Ectodermal cell (in vitro differentiated cells): ENCODE results near the gene ATG9A. TPM values are rescaled to one million over a fixed set of nuclear protein-coding genes. Genes with fewer than 3 reads are reported as not detected.

Experiments
- H3K27ac ChIP-seq: 2 replicates; pipeline ENCODE4 v1.7.0; 2013; ENCODE audit warnings: mild to moderate bottlenecking, low read depth, low read length; ENCODE audit not compliant: insufficient read depth, poor library complexity, severe bottlenecking
- H3K27me3 ChIP-seq: 2 replicates; pipeline ENCODE4 v1.7.0; 2013; ENCODE audit warnings: mild to moderate bottlenecking, low read length; ENCODE audit not compliant: insufficient read depth, control insufficient read depth, poor library complexity, severe bottlenecking
- H3K36me3 ChIP-seq: one replicate; pipeline ENCODE4 v1.7.0; 2013; ENCODE audit warnings: low read length; ENCODE audit not compliant: control insufficient read depth, insufficient read depth
- H3K4me1 ChIP-seq: one replicate; pipeline ENCODE4 v1.7.0; 2013; ENCODE audit warnings: low read length; ENCODE audit not compliant: control insufficient read depth, insufficient read depth
- H3K4me3 ChIP-seq: 2 replicates; pipeline ENCODE4 v1.7.0; 2013; ENCODE audit warnings: low read depth, low read length, control low read depth; ENCODE audit not compliant: insufficient read depth
- H3K9me3 ChIP-seq: 2 replicates; pipeline ENCODE4 v1.7.0; 2013; ENCODE audit warnings: mild to moderate bottlenecking, low read length, moderate library complexity; ENCODE audit not compliant: control insufficient read depth
- WGBS, 2 experiments: methylation state at CpG; one replicate each; pipeline ENCODE4 v1.1.7; 2013; ENCODE audit warnings: missing lambda C conversion rate in 2 of 2; 5-methylcytosine and 5-hydroxymethylcytosine counted together
- polyA plus RNA-seq, 4 experiments: library from polyadenylated mRNA; stranded (reverse); fragments of 50-300 nt; gene quantifications; one replicate each; pipeline ENCODE4 v1.2.3, GENCODE V29; 2013

ATG9A gene
- 51.0 TPM for polyA plus RNA-seq (2013, experiment 1 of 4)
- 56.4 TPM for polyA plus RNA-seq (2013, experiment 2 of 4)
- polyA plus RNA-seq (2013, experiment 3 of 4) = 39.9 TPM
- polyA plus RNA-seq (2013, experiment 4 of 4) = 43.2 TPM

DNA sequence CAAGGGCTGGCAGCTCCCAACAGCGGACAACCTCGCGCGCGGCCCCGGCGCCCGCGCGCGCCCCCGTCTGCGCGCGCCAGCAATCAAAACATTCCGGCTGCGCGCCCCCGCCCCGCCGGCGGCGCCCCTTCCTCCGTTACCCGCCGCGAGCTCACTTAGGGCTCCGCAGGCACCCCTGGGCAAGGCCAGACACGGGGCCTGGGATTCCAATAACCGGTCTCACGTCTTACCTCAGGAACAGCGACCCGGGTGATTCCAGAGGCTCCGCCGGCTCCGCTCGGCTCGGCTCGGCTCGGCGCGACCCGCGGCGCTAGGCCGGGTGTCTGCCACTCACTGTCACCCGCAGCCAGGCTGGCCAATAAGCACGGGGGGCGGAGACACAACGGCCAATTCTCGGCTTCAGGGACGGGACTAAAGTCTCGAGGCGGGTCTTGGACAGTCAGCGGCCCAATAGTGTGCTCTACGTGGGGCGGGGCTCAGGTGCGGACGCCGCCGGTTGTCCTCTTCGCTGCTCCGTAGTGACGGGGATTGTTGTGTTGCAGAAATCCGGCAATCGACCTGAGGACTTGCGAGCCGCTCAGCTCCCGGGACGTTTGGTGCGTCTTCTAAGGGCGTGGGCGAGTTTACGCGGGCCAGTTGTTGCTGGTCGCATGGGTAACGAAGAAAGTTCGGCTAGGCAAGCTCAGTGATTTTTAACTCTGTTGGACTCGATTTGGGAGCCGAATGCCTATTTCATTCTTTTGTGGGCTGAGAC lies at the start of gene ATG9A, which contains the start of gene ANKZF1:
Gene ATG9A, minus strand, starts transcription at position 332 of the 754 bp plus-strand sequence. CDS start 1,612 bp downstream, outside the sequence.
Gene ANKZF1, plus strand, starts transcription at position 502 of the 754 bp plus-strand sequence. CDS start 452 bp downstream, outside the sequence.
- Histone ChIP-seq H3K36me3 (peaks cover 23% of the 10 kb centered on the region), H3K4me3 (peak within 1 kb of the TSS; percentile 71), H3K9me3 (no peaks in the 10 kb centered on the region), H3K27ac (peak within 1 kb of the TSS; percentile 83), H3K27me3 (no peaks in the 10 kb centered on the region), H3K4me1 (peaks cover 13% of the 10 kb centered on the region)
- WGBS, 2 experiments = 0% methylated on average over 80 of the region's 80 CpGs

GRCh38 chr2:219278655-219279150 lies 49.3 kb upstream of the ATG9A start:
- peak overlapping the region; percentile 56 for H3K27ac ChIP-seq
- H3K36me3 ChIP-seq = peaks cover 4% of the 10 kb centered on the region
- no peaks in the 10 kb centered on the region for H3K27me3 ChIP-seq
- H3K4me3 ChIP-seq = peak overlapping the region; percentile 51
- peaks cover 15% of the 10 kb centered on the region for H3K4me1 ChIP-seq
- WGBS, 2 experiments = 23 to 25% methylated on average over 7 to 9 of the region's 9 CpGs
- H3K9me3 ChIP-seq = no peaks in the 10 kb centered on the region

- 37% methylated on average over 25 of the region's 25 CpGs for WGBS, 2 experiments
- Histone ChIP-seq H3K27ac (no peak overlapping the region), H3K4me1 (peaks cover 15% of the 10 kb centered on the region), H3K4me3 (no peak overlapping the region), H3K9me3 (no peaks in the 10 kb centered on the region), H3K27me3 (no peaks in the 10 kb centered on the region), H3K36me3 (peaks cover 4% of the 10 kb centered on the region)
These were observed 48.5 kb upstream of the ATG9A start for GRCh38 chr2:219277703-219278654.

DNA sequence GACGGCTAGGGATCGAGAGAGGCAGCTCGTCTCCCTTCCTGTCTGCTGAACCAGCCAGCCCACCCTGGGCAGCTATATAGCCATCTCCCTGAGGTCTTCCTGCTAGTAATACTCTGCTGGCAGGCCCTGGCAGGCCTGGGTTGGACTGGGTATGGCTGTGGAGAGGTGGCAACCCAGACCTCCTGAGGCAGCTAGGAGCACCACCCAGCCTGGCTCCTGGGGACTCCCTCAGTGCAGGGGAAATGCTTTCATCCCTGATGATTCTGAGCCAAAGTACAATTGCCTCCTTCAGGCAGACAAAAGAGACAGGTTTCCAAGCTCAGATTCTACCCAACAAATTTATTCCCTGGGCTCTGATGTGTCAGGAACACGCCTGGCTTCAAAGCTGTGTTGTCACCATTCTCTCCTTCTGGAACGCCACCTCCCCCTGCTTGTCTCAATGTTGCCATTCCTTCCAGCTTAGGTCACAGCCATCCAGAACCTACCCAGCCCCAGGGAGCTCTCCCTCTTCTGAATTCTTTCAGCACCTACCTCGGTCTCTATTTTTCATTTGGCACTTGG lies 45.0 kb upstream of the ATG9A start:
- no peaks in the 10 kb centered on the region for H3K36me3 ChIP-seq
- peaks cover 5% of the 10 kb centered on the region for H3K27me3 ChIP-seq
- 46 to 56% methylated on average over 6 of the region's 6 CpGs for WGBS, 2 experiments
- no peak overlapping the region for H3K4me3 ChIP-seq
- H3K9me3 ChIP-seq = no peaks in the 10 kb centered on the region
- peaks cover 12% of the 10 kb centered on the region for H3K4me1 ChIP-seq
- H3K27ac ChIP-seq = no peak overlapping the region

DNA sequence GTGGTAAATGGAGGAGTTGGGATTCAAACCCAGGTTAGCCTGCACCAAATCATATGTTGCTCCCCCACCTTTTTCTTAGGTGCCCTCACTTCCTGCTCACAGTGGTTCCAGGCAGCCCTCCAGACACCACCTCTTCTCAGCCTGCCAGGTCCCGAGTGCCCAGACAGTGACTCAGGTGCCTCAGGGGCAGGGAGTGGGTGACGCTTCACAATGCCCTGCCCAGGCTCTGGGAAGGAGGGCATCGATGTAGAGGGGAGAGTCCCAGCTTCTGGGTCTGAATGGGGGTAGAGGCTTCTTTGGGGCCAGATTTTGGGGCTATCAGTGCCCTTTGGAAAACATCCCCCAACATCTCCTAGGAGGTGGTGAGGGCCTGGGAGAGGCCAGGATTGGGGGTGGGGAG lies 44.5 kb upstream of the ATG9A start:
- Histone ChIP-seq H3K4me3 (no peak overlapping the region), H3K27ac (no peak overlapping the region)

DNA sequence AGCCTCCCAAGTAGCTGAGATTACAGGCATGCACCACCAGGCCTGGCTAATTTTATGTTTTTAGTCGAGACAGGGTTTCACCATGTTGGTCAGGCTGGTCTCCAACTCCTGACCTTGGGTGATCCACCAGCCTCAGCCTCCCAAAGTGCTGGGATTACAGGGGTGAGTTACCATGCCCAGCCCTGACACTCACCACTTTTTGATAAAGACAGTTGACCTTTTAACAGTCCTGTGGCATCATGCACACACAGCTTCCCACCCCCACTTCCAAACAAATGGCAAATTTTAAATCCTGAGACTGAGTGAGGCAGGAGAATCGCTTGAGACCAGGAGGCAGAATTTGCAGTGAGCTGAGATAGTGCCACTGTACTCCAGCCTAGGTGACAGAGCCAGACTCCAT lies 43.6 kb upstream of the ATG9A start:
- Histone ChIP-seq H3K9me3 (no peaks in the 10 kb centered on the region), H3K4me3 (no peak overlapping the region), H3K4me1 (peaks cover 3% of the 10 kb centered on the region), H3K27me3 (peaks cover 5% of the 10 kb centered on the region), H3K27ac (no peak overlapping the region), H3K36me3 (no peaks in the 10 kb centered on the region)
- 76 to 86% methylated on average over 2 of the region's 2 CpGs for whole genome bisulfite sequencing, 2 experiments

More for the DNA sequence above, 44.5 kb upstream of the ATG9A start:
- WGBS, 2 experiments = 91% methylated on average over 3 of the region's 3 CpGs
- Histone ChIP-seq H3K4me1 (peaks cover 12% of the 10 kb centered on the region), H3K9me3 (no peaks in the 10 kb centered on the region), H3K36me3 (no peaks in the 10 kb centered on the region), H3K27me3 (peaks cover 5% of the 10 kb centered on the region)

DNA sequence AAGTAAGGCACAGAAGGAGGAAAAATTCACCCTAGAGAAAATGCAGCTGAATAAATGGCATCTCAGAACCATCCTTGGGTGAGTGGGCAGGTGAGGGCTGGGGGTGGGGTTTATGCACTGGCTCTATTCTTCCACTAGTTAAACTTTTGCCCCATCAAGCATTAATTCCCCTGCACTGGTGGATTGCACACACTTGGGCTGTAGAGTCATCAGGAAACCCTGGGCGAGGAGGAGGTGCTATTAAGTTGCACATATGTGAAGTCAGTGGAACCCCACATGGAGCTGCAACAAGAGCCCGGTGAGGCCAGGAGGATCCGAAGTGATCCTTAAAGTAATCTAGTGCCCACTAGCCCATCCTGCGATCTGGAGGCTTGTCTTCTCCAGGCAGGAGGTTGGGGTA lies 42.9 kb upstream of the ATG9A start:
- Histone ChIP-seq H3K4me1 (no peaks in the 10 kb centered on the region), H3K9me3 (no peaks in the 10 kb centered on the region), H3K27ac (no peak overlapping the region), H3K36me3 (no peaks in the 10 kb centered on the region), H3K27me3 (peaks cover 5% of the 10 kb centered on the region), H3K4me3 (no peak overlapping the region)
- WGBS, 2 experiments = 90 to 91% methylated on average over 4 of the region's 4 CpGs

DNA sequence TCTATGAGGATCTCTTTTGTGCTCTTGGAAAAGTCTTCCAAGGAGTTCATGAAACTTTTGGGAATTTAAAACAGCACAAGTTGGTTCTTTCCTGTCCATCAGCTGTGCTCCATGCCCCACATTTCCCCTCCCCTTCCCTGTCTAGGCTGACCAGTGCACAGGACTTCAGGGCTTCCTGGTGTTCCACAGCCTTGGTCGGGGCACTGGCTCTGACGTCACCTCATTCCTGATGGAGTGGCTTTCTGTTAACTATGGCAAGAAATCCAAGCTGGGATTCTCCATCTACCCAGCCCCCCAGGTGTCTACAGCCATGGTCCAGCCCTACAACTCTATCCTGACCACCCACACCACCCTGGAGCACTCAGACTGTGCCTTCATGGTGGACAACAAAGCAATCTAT lies 41.6 kb upstream of the ATG9A start:
- H3K27ac ChIP-seq = no peak overlapping the region
- H3K4me1 ChIP-seq = peaks cover 4% of the 10 kb centered on the region
- WGBS, 2 experiments = 85 to 90% methylated on average over 2 of the region's 2 CpGs
- no peaks in the 10 kb centered on the region for H3K36me3 ChIP-seq
- no peak overlapping the region for H3K4me3 ChIP-seq
- H3K27me3 ChIP-seq = peaks cover 5% of the 10 kb centered on the region
- no peaks in the 10 kb centered on the region for H3K9me3 ChIP-seq

DNA sequence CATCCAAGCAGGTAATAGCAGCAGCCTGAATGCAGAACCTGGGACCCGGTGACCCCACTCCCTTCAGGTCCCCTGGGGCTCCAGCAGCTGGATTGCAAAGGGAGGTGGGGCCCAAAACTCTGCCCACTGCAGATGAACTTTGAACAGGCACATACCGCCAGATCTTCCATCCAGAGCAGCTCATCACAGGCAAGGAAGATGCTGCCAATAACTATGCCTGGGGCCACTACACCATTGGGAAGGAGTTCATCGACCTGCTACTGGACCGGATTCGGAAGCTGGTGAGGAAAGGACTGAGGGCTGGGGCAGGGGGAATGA lies 40.6 kb upstream of the ATG9A start:
- Histone ChIP-seq H3K27ac (no peak overlapping the region), H3K9me3 (no peaks in the 10 kb centered on the region), H3K4me1 (peaks cover 4% of the 10 kb centered on the region), H3K36me3 (no peaks in the 10 kb centered on the region), H3K4me3 (no peak overlapping the region), H3K27me3 (peaks cover 5% of the 10 kb centered on the region)
- WGBS, 2 experiments = 91 to 92% methylated on average over 5 of the region's 5 CpGs
